ENCODE measurements around the gene DTD2. TPM values are rescaled to one million over a fixed set of nuclear protein-coding genes. Genes with fewer than 3 reads are reported as not detected.

Gene DTD2
- total and polyA plus RNA-seq, 9 of the 15 experiments (the other 6 are each of a cell fraction or from before 2014, with no cell fraction given) = 3.8 to 24.1 (median 15.2) TPM

- TF ChIP-seq RERE (CRISPR knock-in tag; IDR thresholded peaks at IDR 0.05; ENCODE audit: borderline replicate concordance) = no peak
- TF ChIP-seq CREB3 (tag; conservative IDR thresholded peaks at IDR 0.05; ENCODE audit: low read depth) = no peak
- TF ChIP-seq HMGN3 (IDR thresholded peaks at IDR 0.05; ENCODE audit: borderline replicate concordance, extremely low read depth, insufficient read length, low read depth, low read length) = peak; percentile 45
- no peak for TF ChIP-seq CTCFL (IDR thresholded peaks at IDR 0.05; ENCODE audit: borderline replicate concordance, insufficient read depth, low read depth, low read length, poor library complexity, severe bottlenecking)
- TF ChIP-seq NRF1 (conservative IDR thresholded peaks at IDR 0.05 in 1 of 2, IDR thresholded peaks at IDR 0.05 in 1 of 2) = peak; percentile 88 to 89
- 0 out of 2 replicates have a peak, but pooled peaks have one; percentile 18 for TF ChIP-seq JUND (IDR thresholded peaks at IDR 0.05; ENCODE audit: borderline replicate concordance, low read depth, low read length)
- TF ChIP-seq JUND (tag; IDR thresholded peaks at IDR 0.05; ENCODE audit: borderline replicate concordance, low read depth, low read length) = no peak; the same call in 2 of the 3 replicates
- peak; percentile 84 for TF ChIP-seq RBBP5 (IDR thresholded peaks at IDR 0.05; ENCODE audit: borderline replicate concordance, insufficient read depth, low read length, poor library complexity, severe bottlenecking)
- 0 out of 2 replicates have a peak, but pooled peaks have one; percentile 31 for TF ChIP-seq CGGBP1 (CRISPR knock-in tag; IDR thresholded peaks at IDR 0.05)
- no peak for TF ChIP-seq SNRNP70 (optimal IDR thresholded peaks at IDR 0.05; ENCODE audit: low read depth, low read length)
- TF ChIP-seq ZNF324 (CRISPR knock-in tag; IDR thresholded peaks at IDR 0.05) = no peak
- 0 out of 2 replicates have a peak, but pooled peaks have one; percentile 33 for TF ChIP-seq CBX1 (IDR thresholded peaks at IDR 0.05; ENCODE audit: low read depth)
- TF ChIP-seq ZBTB49 (CRISPR knock-in tag; IDR thresholded peaks at IDR 0.05; ENCODE audit: borderline replicate concordance) = no peak
These were observed at the start of gene DTD2 (continued) for GRCh38 chr14:31456841-31457664.
